Activated naive CD8-positive, alpha-beta T cell (primary cell): Measurements from ENCODE around the gene MBD6.
A peak's percentile ranks its signal among the peaks of the same experiment; 100 is the strongest.

Source experiments
- H3K27ac Mint-ChIP-seq: one replicate; pipeline ENCODE4 v1.8.0; 2021; ENCODE audit warnings: mixed read lengths
- H3K27me3 Mint-ChIP-seq: one replicate; pipeline ENCODE4 v1.8.0; 2021; ENCODE audit warnings: mixed read lengths
- H3K36me3 Mint-ChIP-seq: one replicate; pipeline ENCODE4 v1.8.0; 2021; ENCODE audit warnings: mixed read lengths
- H3K4me1 Mint-ChIP-seq: one replicate; pipeline ENCODE4 v1.8.0; 2021; ENCODE audit warnings: low read depth, mixed read lengths
- H3K4me3 Mint-ChIP-seq: one replicate; pipeline ENCODE4 v1.8.0; 2021; ENCODE audit warnings: mild to moderate bottlenecking, mixed read lengths
- H3K9me3 Mint-ChIP-seq: one replicate; pipeline ENCODE4 v1.8.0; 2021; ENCODE audit warnings: low read depth, mixed read lengths

MBD6 gene

GRCh38 chr12:57522011-57522886 lies at the start of gene MBD6:
MBD6 (plus strand) TSS chr12:57522824; CDS start chr12:57524304, 1,480 bp downstream.
- Mint-ChIP-seq H3K27me3 (no peaks in the 10 kb centered on the region), H3K27ac (peak within 1 kb of the TSS; percentile 99), H3K9me3 (no peaks in the 10 kb centered on the region), H3K4me1 (peaks cover 50% of the 10 kb centered on the region), H3K4me3 (peak within 1 kb of the TSS; percentile 92), H3K36me3 (peaks cover 9% of the 10 kb centered on the region)

GRCh38 chr12:57473392-57473791 lies 49.2 kb upstream of the MBD6 start:
- Mint-ChIP-seq H3K4me1 (peaks cover 55% of the 10 kb centered on the region), H3K9me3 (no peaks in the 10 kb centered on the region)

GRCh38 chr12:57473886-57474285 lies 48.7 kb upstream of the MBD6 start:
- Mint-ChIP-seq H3K27me3 (no peaks in the 10 kb centered on the region), H3K9me3 (no peaks in the 10 kb centered on the region), H3K4me3 (peak overlapping the region; percentile 88), H3K36me3 (peaks cover 8% of the 10 kb centered on the region), H3K4me1 (peaks cover 60% of the 10 kb centered on the region), H3K27ac (peak overlapping the region; percentile 90)

More at GRCh38 chr12:57473392-57473791, 49.2 kb upstream of the MBD6 start:
- H3K4me3 Mint-ChIP-seq, result peak overlapping the region; percentile 88
- H3K36me3 Mint-ChIP-seq, result peaks cover 9% of the 10 kb centered on the region
- no peaks in the 10 kb centered on the region for H3K27me3 Mint-ChIP-seq
- H3K27ac Mint-ChIP-seq, result peak overlapping the region; percentile 90

- peak overlapping the region; percentile 90 for H3K27ac Mint-ChIP-seq
- peak overlapping the region; percentile 88 for H3K4me3 Mint-ChIP-seq
- H3K4me1 Mint-ChIP-seq, result peaks cover 66% of the 10 kb centered on the region
- H3K9me3 Mint-ChIP-seq, result no peaks in the 10 kb centered on the region
- peaks cover 8% of the 10 kb centered on the region for H3K36me3 Mint-ChIP-seq
- H3K27me3 Mint-ChIP-seq, result no peaks in the 10 kb centered on the region
These were observed 48.2 kb upstream of the MBD6 start for GRCh38 chr12:57474430-57474829.

GRCh38 chr12:57474862-57475261 lies 47.8 kb upstream of the MBD6 start:
- H3K27ac Mint-ChIP-seq, result peak overlapping the region; percentile 90

GRCh38 chr12:57475271-57476161 lies 47.1 kb upstream of the MBD6 start:
- peaks cover 75% of the 10 kb centered on the region for H3K4me1 Mint-ChIP-seq
- no peaks in the 10 kb centered on the region for H3K9me3 Mint-ChIP-seq
- no peaks in the 10 kb centered on the region for H3K27me3 Mint-ChIP-seq
- H3K4me3 Mint-ChIP-seq, result peak overlapping the region; percentile 95
- H3K36me3 Mint-ChIP-seq, result peaks cover 8% of the 10 kb centered on the region
- peak overlapping the region; percentile 100 for H3K27ac Mint-ChIP-seq

More at GRCh38 chr12:57474862-57475261, 47.8 kb upstream of the MBD6 start:
- H3K4me3 Mint-ChIP-seq, result peak overlapping the region; percentile 88
- H3K36me3 Mint-ChIP-seq, result peaks cover 8% of the 10 kb centered on the region
- peaks cover 68% of the 10 kb centered on the region for H3K4me1 Mint-ChIP-seq
- H3K27me3 Mint-ChIP-seq, result no peaks in the 10 kb centered on the region
- H3K9me3 Mint-ChIP-seq, result no peaks in the 10 kb centered on the region

- Mint-ChIP-seq H3K36me3 (peaks cover 8% of the 10 kb centered on the region), H3K9me3 (no peaks in the 10 kb centered on the region), H3K27me3 (no peaks in the 10 kb centered on the region), H3K4me3 (peak overlapping the region; percentile 95), H3K27ac (peak overlapping the region; percentile 100), H3K4me1 (peaks cover 83% of the 10 kb centered on the region)
These were observed 46.2 kb upstream of the MBD6 start for GRCh38 chr12:57476162-57476992.

GRCh38 chr12:57476993-57477709 lies 45.5 kb upstream of the MBD6 start:
- peaks cover 87% of the 10 kb centered on the region for H3K4me1 Mint-ChIP-seq
- H3K9me3 Mint-ChIP-seq, result no peaks in the 10 kb centered on the region

GRCh38 chr12:57477710-57478681 lies 44.6 kb upstream of the MBD6 start:
- peaks cover 11% of the 10 kb centered on the region for H3K36me3 Mint-ChIP-seq
- H3K27ac Mint-ChIP-seq, result peak overlapping the region; percentile 100
- no peaks in the 10 kb centered on the region for H3K27me3 Mint-ChIP-seq
- peak overlapping the region; percentile 95 for H3K4me3 Mint-ChIP-seq
- peaks cover 79% of the 10 kb centered on the region for H3K4me1 Mint-ChIP-seq
- H3K9me3 Mint-ChIP-seq, result no peaks in the 10 kb centered on the region

More at GRCh38 chr12:57476993-57477709, 45.5 kb upstream of the MBD6 start:
- Mint-ChIP-seq H3K4me3 (peak overlapping the region; percentile 95), H3K27me3 (no peaks in the 10 kb centered on the region), H3K36me3 (peaks cover 11% of the 10 kb centered on the region), H3K27ac (peak overlapping the region; percentile 100)

GRCh38 chr12:57479043-57479375 lies 43.6 kb upstream of the MBD6 start:
- peaks cover 7% of the 10 kb centered on the region for H3K36me3 Mint-ChIP-seq
- no peaks in the 10 kb centered on the region for H3K9me3 Mint-ChIP-seq
- peak overlapping the region; percentile 95 for H3K4me3 Mint-ChIP-seq
- no peaks in the 10 kb centered on the region for H3K27me3 Mint-ChIP-seq
- H3K27ac Mint-ChIP-seq, result peak overlapping the region; percentile 100
- H3K4me1 Mint-ChIP-seq, result peaks cover 76% of the 10 kb centered on the region

GRCh38 chr12:57479376-57480115 lies 43.1 kb upstream of the MBD6 start, which contains the start of gene ARHGAP9:
ARHGAP9 (minus strand) TSS chr12:57479866; CDS start chr12:57479406, 460 bp downstream.
- H3K27me3 Mint-ChIP-seq, result no peaks in the 10 kb centered on the region
- peak within 1 kb of the TSS; percentile 100 for H3K27ac Mint-ChIP-seq
- peaks cover 4% of the 10 kb centered on the region for H3K36me3 Mint-ChIP-seq
- H3K4me3 Mint-ChIP-seq, result peak within 1 kb of the TSS; percentile 95
- no peaks in the 10 kb centered on the region for H3K9me3 Mint-ChIP-seq
- peaks cover 71% of the 10 kb centered on the region for H3K4me1 Mint-ChIP-seq

GRCh38 chr12:57481671-57482070 lies 41.0 kb upstream of the MBD6 start:
- Mint-ChIP-seq H3K27me3 (no peaks in the 10 kb centered on the region), H3K27ac (peak overlapping the region; percentile 100), H3K9me3 (no peaks in the 10 kb centered on the region), H3K36me3 (peaks cover 2% of the 10 kb centered on the region), H3K4me1 (peaks cover 56% of the 10 kb centered on the region), H3K4me3 (peak overlapping the region; percentile 6)
